ENCODE measurements around the gene IRF7.

IRF7 gene

GRCh38 chr11:586376-587316, 29.1 kb downstream of the IRF7 start:
- ATAC-seq (ENCODE audit: insufficient read depth, low read depth) (no peak; the same call in 2 of the 3 replicates), DNase-seq (no peak)
- peaks cover 71% of the 10 kb centered on the region for H3K79me2 ChIP-seq (ENCODE audit: insufficient read depth, low read length)
- no peak overlapping the region for H3K4me2 ChIP-seq (ENCODE audit: insufficient read depth, low read length)
- no peak overlapping the region for H2AFZ ChIP-seq (ENCODE audit: low read depth, low read length)
- TF ChIP-seq EZH2 (IDR thresholded peaks at IDR 0.05; ENCODE audit: borderline replicate concordance, low read depth, low read length, severe bottlenecking), result no peak
- no peak for TF ChIP-seq CTCF (IDR thresholded peaks at IDR 0.05; ENCODE audit: borderline replicate concordance, extremely low read depth, low read length, poor library complexity, severe bottlenecking)
- peaks cover 86% of the 10 kb centered on the region for H3K36me3 ChIP-seq (ENCODE audit: insufficient read depth, low read length)
- H3K9ac ChIP-seq (ENCODE audit: low read depth, low read length), result no peak overlapping the region
- no peak overlapping the region for H3K4me3 ChIP-seq (ENCODE audit: low read depth in 1 of 2, low read length in 2 of 2)
- no peaks in the 10 kb centered on the region for H3K27me3 ChIP-seq (ENCODE audit: insufficient read depth, low read length, poor library complexity)
- H4K20me1 ChIP-seq (ENCODE audit: insufficient read depth, low read length), result peaks cover 64% of the 10 kb centered on the region
- no peaks in the 10 kb centered on the region for H3K4me1 ChIP-seq (ENCODE audit: insufficient read depth, low read length)
- no peak overlapping the region for H3K27ac ChIP-seq (ENCODE audit: low read length)
- no peaks in the 10 kb centered on the region for H3K9me3 ChIP-seq (ENCODE audit: insufficient read depth, low read length, severe bottlenecking)

- no peak overlapping the region for H3K27ac ChIP-seq (ENCODE audit: low read length)
- peaks cover 83% of the 10 kb centered on the region for H3K79me2 ChIP-seq (ENCODE audit: insufficient read depth, low read length)
- H3K4me1 ChIP-seq (ENCODE audit: insufficient read depth, low read length), result peaks cover 12% of the 10 kb centered on the region
- H2AFZ ChIP-seq (ENCODE audit: low read depth, low read length), result no peak overlapping the region
- DNase-seq, result no peak
- H3K4me2 ChIP-seq (ENCODE audit: insufficient read depth, low read length), result no peak overlapping the region
- ATAC-seq (ENCODE audit: insufficient read depth, low read depth), result no peak; the same call in 2 of the 3 replicates
- H3K36me3 ChIP-seq (ENCODE audit: insufficient read depth, low read length), result peaks cover 81% of the 10 kb centered on the region
- no peaks in the 10 kb centered on the region for H3K9me3 ChIP-seq (ENCODE audit: insufficient read depth, low read length, severe bottlenecking)
- no peak overlapping the region for H3K4me3 ChIP-seq (ENCODE audit: low read depth in 1 of 2, low read length in 2 of 2)
- peaks cover 72% of the 10 kb centered on the region for H4K20me1 ChIP-seq (ENCODE audit: insufficient read depth, low read length)
- no peaks in the 10 kb centered on the region for H3K27me3 ChIP-seq (ENCODE audit: insufficient read depth, low read length, poor library complexity)
- TF ChIP-seq EZH2 (IDR thresholded peaks at IDR 0.05; ENCODE audit: borderline replicate concordance, low read depth, low read length, severe bottlenecking) (no peak), CTCF (IDR thresholded peaks at IDR 0.05; ENCODE audit: borderline replicate concordance, extremely low read depth, low read length, poor library complexity, severe bottlenecking) (no peak)
- no peak overlapping the region for H3K9ac ChIP-seq (ENCODE audit: low read depth, low read length)
Observed at GRCh38 chr11:584287-584686, 31.5 kb downstream of the IRF7 start.

GRCh38 chr11:581752-582151, 34.0 kb downstream of the IRF7 start:
- Histone ChIP-seq H2AFZ (ENCODE audit: low read depth, low read length) (no peak overlapping the region), H3K9me3 (ENCODE audit: insufficient read depth, low read length, severe bottlenecking) (no peaks in the 10 kb centered on the region), H4K20me1 (ENCODE audit: insufficient read depth, low read length) (peaks cover 80% of the 10 kb centered on the region), H3K4me2 (ENCODE audit: insufficient read depth, low read length) (no peak overlapping the region), H3K9ac (ENCODE audit: low read depth, low read length) (no peak overlapping the region), H3K4me3 (ENCODE audit: low read depth in 1 of 2, low read length in 2 of 2) (no peak overlapping the region), H3K79me2 (ENCODE audit: insufficient read depth, low read length) (peaks cover 89% of the 10 kb centered on the region), H3K27ac (ENCODE audit: low read length) (no peak overlapping the region), H3K36me3 (ENCODE audit: insufficient read depth, low read length) (peaks cover 79% of the 10 kb centered on the region), H3K4me1 (ENCODE audit: insufficient read depth, low read length) (peaks cover 33% of the 10 kb centered on the region), H3K27me3 (ENCODE audit: insufficient read depth, low read length, poor library complexity) (no peaks in the 10 kb centered on the region)
- no peak for TF ChIP-seq CTCF (IDR thresholded peaks at IDR 0.05; ENCODE audit: borderline replicate concordance, extremely low read depth, low read length, poor library complexity, severe bottlenecking)
- no peak for TF ChIP-seq EZH2 (IDR thresholded peaks at IDR 0.05; ENCODE audit: borderline replicate concordance, low read depth, low read length, severe bottlenecking)
- DNase-seq (no peak), ATAC-seq (ENCODE audit: insufficient read depth, low read depth) (no peak)
